ENCODE measurements around the gene BCAM.

Gene BCAM

DNA sequence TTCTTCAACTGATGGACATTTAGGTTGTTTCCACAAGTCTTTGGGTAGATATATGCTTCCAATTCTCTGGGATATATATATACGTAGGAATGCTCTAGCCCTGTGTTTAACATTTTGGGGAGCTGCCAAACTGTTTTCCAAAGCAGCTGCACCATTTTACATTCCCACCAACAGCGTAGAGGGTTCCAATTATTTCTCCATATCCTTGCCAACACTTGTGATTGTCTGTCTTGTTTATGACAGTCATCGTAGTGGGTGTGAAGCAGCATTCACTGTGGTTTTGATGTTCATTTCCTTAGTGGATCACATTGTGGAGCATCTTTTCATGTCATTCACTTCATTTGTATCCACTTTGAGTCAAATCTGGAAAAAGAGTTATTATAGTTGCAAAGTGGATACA, 35.9 kb upstream of the BCAM start:
- H3K9me2 ChIP-seq (replicated peaks; ENCODE audit: control insufficient read depth, low read length), result no peaks in the 10 kb centered on the region
- H3K4me1 ChIP-seq (ENCODE audit: control insufficient read depth, low read length), result peaks cover 17% of the 10 kb centered on the region
- H3K27ac ChIP-seq (ENCODE audit: low read depth, low read length), result no peak overlapping the region
- H3K4me3 ChIP-seq (ENCODE audit: low read length), result no peak overlapping the region
- H3K79me2 ChIP-seq (ENCODE audit: control insufficient read depth, low read length), result no peaks in the 10 kb centered on the region
- no peaks in the 10 kb centered on the region for H3K9me3 ChIP-seq (ENCODE audit: control insufficient read depth, insufficient read depth, low read length)
- TF ChIP-seq CTCF (IDR thresholded peaks at IDR 0.05; ENCODE audit: low read depth, low read length, poor library complexity, severe bottlenecking) (no peak), EZH2phosphoT487 (IDR thresholded peaks at IDR 0.05; ENCODE audit: borderline replicate concordance, low read length) (no peak)
- H4K20me1 ChIP-seq (ENCODE audit: control insufficient read depth, insufficient read depth, low read depth, low read length), result no peaks in the 10 kb centered on the region
- H3K36me3 ChIP-seq (ENCODE audit: control insufficient read depth, low read length), result no peaks in the 10 kb centered on the region
- H3F3A ChIP-seq (ENCODE audit: control insufficient read depth, insufficient read depth), result peaks cover 4% of the 10 kb centered on the region; the same call in 1 of the 2 replicates
- H3K4me2 ChIP-seq (ENCODE audit: low read length), result no peak overlapping the region
- H3K27me3 ChIP-seq (ENCODE audit: control insufficient read depth, low read length), result peaks cover 18% of the 10 kb centered on the region

DNA sequence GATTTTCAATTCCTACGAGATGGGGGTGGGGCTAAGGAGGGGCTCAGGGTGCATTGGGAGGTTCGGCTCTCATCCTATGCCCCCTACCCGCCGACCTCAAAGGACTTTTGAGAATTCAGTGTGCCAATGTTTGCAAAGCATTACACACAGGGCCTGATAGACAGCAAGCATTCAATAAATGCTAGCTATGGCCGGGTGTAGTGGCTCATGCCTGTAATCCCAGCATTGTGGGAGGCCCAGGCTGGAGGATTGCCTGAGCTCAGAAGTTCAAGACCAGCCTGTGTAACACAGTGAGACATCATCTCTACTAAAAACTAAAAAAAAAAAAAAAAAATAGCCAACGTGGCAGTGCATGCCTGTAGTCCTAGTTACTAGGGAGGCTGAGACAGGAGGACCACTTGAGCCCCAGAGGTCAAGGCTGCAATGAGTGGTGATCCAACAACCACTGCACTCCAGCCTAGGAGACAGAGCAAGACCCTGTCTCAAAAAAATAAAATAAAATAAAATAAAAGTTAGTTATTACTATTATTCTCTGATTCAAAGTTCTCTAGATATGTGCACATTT, 33.1 kb upstream of the BCAM start:
- no peaks in the 10 kb centered on the region for H3F3A ChIP-seq (ENCODE audit: control insufficient read depth, insufficient read depth)
- no peaks in the 10 kb centered on the region for H3K36me3 ChIP-seq (ENCODE audit: control insufficient read depth, low read length)
- no peaks in the 10 kb centered on the region for H3K4me1 ChIP-seq (ENCODE audit: control insufficient read depth, low read length)
- no peaks in the 10 kb centered on the region for H3K9me2 ChIP-seq (replicated peaks; ENCODE audit: control insufficient read depth, low read length)
- H4K20me1 ChIP-seq (ENCODE audit: control insufficient read depth, insufficient read depth, low read depth, low read length), result no peaks in the 10 kb centered on the region
- TF ChIP-seq EZH2phosphoT487 (IDR thresholded peaks at IDR 0.05; ENCODE audit: borderline replicate concordance, low read length) (no peak), CTCF (IDR thresholded peaks at IDR 0.05; ENCODE audit: low read depth, low read length, poor library complexity, severe bottlenecking) (no peak)
- no peak overlapping the region for H3K4me2 ChIP-seq (ENCODE audit: low read length)
- no peak overlapping the region for H3K4me3 ChIP-seq (ENCODE audit: low read length)
- H3K27me3 ChIP-seq (ENCODE audit: control insufficient read depth, low read length), result 0 out of 2 replicates have a peak, but pooled peaks cover 4% of the 10 kb centered on the region
- no peak overlapping the region for H3K27ac ChIP-seq (ENCODE audit: low read depth, low read length)
- H3K79me2 ChIP-seq (ENCODE audit: control insufficient read depth, low read length), result no peaks in the 10 kb centered on the region
- H3K9me3 ChIP-seq (ENCODE audit: control insufficient read depth, insufficient read depth, low read length), result no peaks in the 10 kb centered on the region

DNA sequence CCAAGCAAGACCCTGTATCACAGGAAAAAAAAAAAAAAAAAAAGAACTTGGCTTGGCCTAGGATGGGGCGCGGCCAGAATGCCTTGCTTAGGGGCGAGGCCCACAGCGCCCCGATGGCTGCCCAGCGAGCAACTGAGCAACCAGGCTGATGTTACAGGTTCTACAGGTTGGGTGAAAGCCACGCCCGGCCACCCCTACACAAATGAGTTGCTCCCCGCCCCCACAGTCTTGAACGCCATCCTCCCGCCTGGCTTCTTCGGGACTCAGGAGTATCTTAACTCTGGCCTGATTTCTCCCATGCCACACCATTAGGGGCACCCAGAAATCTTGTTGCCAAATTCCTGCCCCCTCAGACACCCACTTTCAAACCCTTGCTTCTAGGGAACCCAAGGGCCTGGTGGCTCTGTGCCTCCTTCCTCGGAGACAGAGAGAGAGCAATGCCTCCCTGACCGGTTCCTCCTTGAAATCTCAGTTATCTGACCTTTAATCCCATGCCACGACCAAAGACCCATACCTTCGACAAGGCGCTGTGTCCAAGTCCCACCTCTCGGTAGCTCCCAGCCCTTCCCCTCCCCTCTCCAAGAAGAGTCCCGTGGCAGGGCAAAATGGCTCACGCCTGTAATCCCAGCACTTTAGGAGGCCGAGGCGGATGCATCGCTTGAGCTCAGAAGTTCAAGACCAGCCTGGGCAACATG, 32.4 kb upstream of the BCAM start:
- H3F3A ChIP-seq (ENCODE audit: control insufficient read depth, insufficient read depth), result no peaks in the 10 kb centered on the region
- no peaks in the 10 kb centered on the region for H3K9me3 ChIP-seq (ENCODE audit: control insufficient read depth, insufficient read depth, low read length)
- 0 out of 2 replicates have a peak, but pooled peaks cover 4% of the 10 kb centered on the region for H3K27me3 ChIP-seq (ENCODE audit: control insufficient read depth, low read length)
- no peak overlapping the region for H3K4me3 ChIP-seq (ENCODE audit: low read length)
- no peaks in the 10 kb centered on the region for H4K20me1 ChIP-seq (ENCODE audit: control insufficient read depth, insufficient read depth, low read depth, low read length)
- no peaks in the 10 kb centered on the region for H3K4me1 ChIP-seq (ENCODE audit: control insufficient read depth, low read length)
- no peaks in the 10 kb centered on the region for H3K9me2 ChIP-seq (replicated peaks; ENCODE audit: control insufficient read depth, low read length)
- no peak overlapping the region for H3K4me2 ChIP-seq (ENCODE audit: low read length)
- no peak overlapping the region for H3K27ac ChIP-seq (ENCODE audit: low read depth, low read length)
- TF ChIP-seq CTCF (IDR thresholded peaks at IDR 0.05; ENCODE audit: low read depth, low read length, poor library complexity, severe bottlenecking) (no peak), EZH2phosphoT487 (IDR thresholded peaks at IDR 0.05; ENCODE audit: borderline replicate concordance, low read length) (no peak)
- no peaks in the 10 kb centered on the region for H3K79me2 ChIP-seq (ENCODE audit: control insufficient read depth, low read length)
- H3K36me3 ChIP-seq (ENCODE audit: control insufficient read depth, low read length), result no peaks in the 10 kb centered on the region
